Mucosa of descending colon (tissue), 3 donors: ENCODE data around the gene SPAG9. TPM values are rescaled to one million over a fixed set of nuclear protein-coding genes. Genes with fewer than 3 reads are reported as not detected.

Experiments used
- ATAC-seq: fragments of 200-7000 bp; cut with Tn5 transposase; one replicate; pipeline ENCODE4 v1.9.1; 2020; ENCODE audit warnings: mild to moderate bottlenecking, moderate library complexity
- DNase-seq, 3 donors: peaks; one replicate each; pipeline ENCODE4 v3.0.0-alpha.2; 2020
- H3K36me3 ChIP-seq: fragments of 200-600 bp; one replicate; pipeline ENCODE4 v1.8.0; 2021; ENCODE audit warnings: low read depth, mild to moderate bottlenecking
- H3K4me1 ChIP-seq: fragments of 200-600 bp; one replicate; pipeline ENCODE4 v1.8.0; 2021; ENCODE audit warnings: low read depth, mild to moderate bottlenecking
- H3K4me3 ChIP-seq: fragments of 200-600 bp; one replicate; pipeline ENCODE4 v1.8.0; 2021; ENCODE audit warnings: mild to moderate bottlenecking
- H3K9me3 ChIP-seq: fragments of 200-600 bp; one replicate; pipeline ENCODE4 v1.8.0; 2021; ENCODE audit warnings: mild to moderate bottlenecking
- CTCF ChIP-seq: fragments of 200-600 bp; IDR thresholded peaks from one replicate; pipeline ENCODE4 v1.8.0; 2022; ENCODE audit warnings: antibody characterized with exemption, mild to moderate bottlenecking
- intact Hi-C, 2 donors: fragments of 100-400 bp; cut with DNase I in 1 of 2; cut with micrococcal nuclease in 1 of 2; formaldehyde crosslinking; loops; one replicate each; pipeline versions ENCODE4 v1.11.0 to v1.11.1; 2022; cut with DNase I, micrococcal nuclease
- total RNA-seq, 3 donors: library from RNA; stranded (reverse); fragmentation: NEBNext Ultra II Directional in 2 of 3; extraction: Animal tissue kit (Norgen Biotek cat#: 25700) in 2 of 3; gene quantifications; one replicate each; pipeline versions ENCODE4 v1.2.1 to v1.2.4, GENCODE V29; 2021 to 2023
- donor health status: DM: no; HTN: no; CAD: no; lungs with moderate emphysema.
- donor health status: DM: no; HTN: no; CAD: no.
- donor health status: DM: no; HTN: yes; CAD: no.

SPAG9 gene
- total RNA-seq, 3 donors from 2014 or later, result 64.1 to 96.7 (median 79.8) TPM

GRCh38 chr17:50993544-50993943 is 127.1 kb downstream of the SPAG9 start:
- no peak overlapping the region for H3K4me3 ChIP-seq
- ATAC-seq, result no peak
- TF ChIP-seq CTCF, result no peak
- no peaks in the 10 kb centered on the region for H3K4me1 ChIP-seq
- intact Hi-C loops, result no loop called here
- no peaks in the 10 kb centered on the region for H3K9me3 ChIP-seq
- DNase-seq, result no peak
- H3K36me3 ChIP-seq, result no peaks in the 10 kb centered on the region

GRCh38 chr17:50989149-50989548 is 131.5 kb downstream of the SPAG9 start:
- Histone ChIP-seq H3K9me3 (no peaks in the 10 kb centered on the region), H3K36me3 (no peaks in the 10 kb centered on the region), H3K4me3 (no peak overlapping the region), H3K4me1 (no peaks in the 10 kb centered on the region)
- TF ChIP-seq CTCF, result no peak
- intact Hi-C loops, result no loop called here
- DNase-seq (no peak), ATAC-seq (no peak)

GRCh38 chr17:50988427-50988826 is 132.2 kb downstream of the SPAG9 start:
- no peak for TF ChIP-seq CTCF
- Histone ChIP-seq H3K4me1 (no peaks in the 10 kb centered on the region), H3K36me3 (no peaks in the 10 kb centered on the region), H3K4me3 (no peak overlapping the region), H3K9me3 (no peaks in the 10 kb centered on the region)
- ATAC-seq (no peak), DNase-seq (no peak)
- intact Hi-C loops, result no loop called here

- DNase-seq, result no peak
- H3K4me1 ChIP-seq, result no peaks in the 10 kb centered on the region
- no peak overlapping the region for H3K4me3 ChIP-seq
- no peaks in the 10 kb centered on the region for H3K9me3 ChIP-seq
- intact Hi-C loops, result no loop called here
- H3K36me3 ChIP-seq, result no peaks in the 10 kb centered on the region
- TF ChIP-seq CTCF, result no peak
- ATAC-seq, result no peak
These were observed 133.5 kb downstream of the SPAG9 start for GRCh38 chr17:50986989-50987660.

- Histone ChIP-seq H3K9me3 (no peaks in the 10 kb centered on the region), H3K4me1 (no peaks in the 10 kb centered on the region), H3K4me3 (no peak overlapping the region), H3K36me3 (no peaks in the 10 kb centered on the region)
- ATAC-seq, result no peak
- no peak for DNase-seq
- intact Hi-C loops, result no loop called here
- no peak for TF ChIP-seq CTCF
These were observed 139.4 kb downstream of the SPAG9 start for GRCh38 chr17:50981279-50981678.

- no peak for DNase-seq
- intact Hi-C loops, result no loop called here
- H3K4me3 ChIP-seq, result no peak overlapping the region
- TF ChIP-seq CTCF, result no peak
- no peaks in the 10 kb centered on the region for H3K4me1 ChIP-seq
- no peaks in the 10 kb centered on the region for H3K9me3 ChIP-seq
- no peak for ATAC-seq
- H3K36me3 ChIP-seq, result no peaks in the 10 kb centered on the region
These were observed 141.1 kb downstream of the SPAG9 start for GRCh38 chr17:50979524-50979927.
